MM.1S (cell line): ENCODE measurements around the gene PLEKHD1.

Source experiments
- DNase-seq: peaks from one replicate; pipeline ENCODE4 v3.0.0-alpha.2; 2015
- H2AFZ ChIP-seq: fragments of 300-600 bp; sonication (generic); 2 replicates; pipeline ENCODE4 v1.6.0; 2016; ENCODE audit warnings: antibody characterized with exemption, low read length
- H3F3A ChIP-seq: fragments of 300-600 bp; sonication (generic); 2 replicates; pipeline ENCODE4 v1.6.1; 2016; ENCODE audit warnings: mild to moderate bottlenecking, antibody characterized with exemption, low read length, moderate library complexity, mixed read lengths; ENCODE audit not compliant: insufficient read depth
- H3K27ac ChIP-seq: fragments of 300-600 bp; sonication (generic); 2 replicates; pipeline ENCODE4 v1.5.1; 2016; ENCODE audit warnings: mild to moderate bottlenecking, low read length
- H3K27me3 ChIP-seq: fragments of 300-600 bp; sonication (generic); replicated peaks from 2 replicates; pipeline ENCODE4 v1.6.0; 2016; ENCODE audit warnings: low read length; ENCODE audit not compliant: insufficient read depth
- H3K36me3 ChIP-seq: fragments of 300-600 bp; sonication (generic); replicated peaks from 2 replicates; pipeline ENCODE4 v1.6.1; 2016; ENCODE audit warnings: mild to moderate bottlenecking, low read length, mixed read lengths; ENCODE audit not compliant: insufficient read depth
- H3K4me1 ChIP-seq: fragments of 300-600 bp; sonication (generic); 2 replicates; pipeline ENCODE4 v1.6.1; 2016; ENCODE audit warnings: low read length, mixed read lengths
- H3K4me2 ChIP-seq: fragments of 300-600 bp; sonication (generic); 2 replicates; pipeline ENCODE4 v1.6.0; 2016; ENCODE audit warnings: low read depth, low read length
- H3K4me3 ChIP-seq: fragments of 300-600 bp; sonication (generic); 2 replicates; pipeline ENCODE4 v1.5.1; 2016; ENCODE audit warnings: low read length, mixed read lengths
- H3K79me2 ChIP-seq: fragments of 300-600 bp; sonication (generic); 2 replicates; pipeline ENCODE4 v1.6.1; 2016; ENCODE audit warnings: mixed run types, low read length, mixed read lengths
- H3K9ac ChIP-seq: fragments of 300-600 bp; sonication (generic); 2 replicates; pipeline ENCODE4 v1.6.1; 2016; ENCODE audit warnings: low read length, mixed read lengths
- H3K9me2 ChIP-seq: fragments of 300-600 bp; sonication (generic); replicated peaks from 2 replicates; pipeline ENCODE4 v1.6.1; 2016; ENCODE audit warnings: mild to moderate bottlenecking, low read length, mixed read lengths; ENCODE audit not compliant: insufficient read depth
- H3K9me3 ChIP-seq: fragments of 300-600 bp; sonication (generic); replicated peaks from 2 replicates; pipeline ENCODE4 v1.6.1; 2016; ENCODE audit warnings: mild to moderate bottlenecking, low read length, mixed read lengths; ENCODE audit not compliant: insufficient read depth
- H4K20me1 ChIP-seq: fragments of 300-600 bp; sonication (generic); 2 replicates; pipeline ENCODE4 v1.6.1; 2016; ENCODE audit warnings: mild to moderate bottlenecking, low read length, moderate library complexity, mixed read lengths; ENCODE audit not compliant: insufficient read depth
- EZH2 ChIP-seq: fragments of 300-600 bp; sonication (generic); optimal IDR thresholded peaks from 2 replicates; pipeline ENCODE3; 2017; ENCODE audit warnings: low read depth, mild to moderate bottlenecking, antibody characterized with exemption, low read length, mixed read lengths
- EZH2phosphoT487 ChIP-seq: fragments of 300-600 bp; sonication (generic); IDR thresholded peaks from 2 replicates; pipeline ENCODE4 v1.6.1; 2018; ENCODE audit warnings: antibody characterized with exemption, low read length
- TF ChIP-seq, protein P1 (sequence below): fragments of 300-600 bp; sonication (generic); IDR thresholded peaks from 2 replicates; pipeline ENCODE4 v1.5.1; 2016; ENCODE audit warnings: antibody characterized with exemption, low read length, mixed read lengths

Gene PLEKHD1

DNA sequence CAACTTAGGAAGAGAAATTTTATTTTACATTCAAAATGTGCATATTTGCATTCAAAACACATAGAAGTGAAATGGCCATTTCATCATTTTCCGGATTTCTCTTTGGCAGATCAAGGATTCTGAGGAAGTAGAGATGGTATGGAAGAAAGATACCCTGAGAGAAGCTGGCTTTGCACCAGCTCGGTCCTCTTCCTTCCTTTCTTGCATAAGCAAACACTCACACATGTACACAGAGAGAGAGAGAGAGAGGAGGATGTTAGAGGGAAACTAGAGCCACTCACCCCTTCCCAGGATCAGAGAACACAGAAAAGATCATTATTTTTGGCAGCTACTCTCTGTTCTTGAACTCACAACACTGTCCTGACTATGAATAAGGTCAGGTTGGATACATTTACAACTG, 15.6 kb upstream of the PLEKHD1 start:
- no peak overlapping the region for H3K4me2 ChIP-seq
- no peaks in the 10 kb centered on the region for H3K27me3 ChIP-seq
- no peaks in the 10 kb centered on the region for H3K4me1 ChIP-seq
- no peaks in the 10 kb centered on the region for H4K20me1 ChIP-seq
- no peaks in the 10 kb centered on the region for H3F3A ChIP-seq
- H3K36me3 ChIP-seq, result no peaks in the 10 kb centered on the region
- H2AFZ ChIP-seq, result no peak overlapping the region
- no peak overlapping the region for H3K4me3 ChIP-seq
- H3K9me2 ChIP-seq, result no peaks in the 10 kb centered on the region
- DNase-seq, result no peak
- TF ChIP-seq, protein P1, sequence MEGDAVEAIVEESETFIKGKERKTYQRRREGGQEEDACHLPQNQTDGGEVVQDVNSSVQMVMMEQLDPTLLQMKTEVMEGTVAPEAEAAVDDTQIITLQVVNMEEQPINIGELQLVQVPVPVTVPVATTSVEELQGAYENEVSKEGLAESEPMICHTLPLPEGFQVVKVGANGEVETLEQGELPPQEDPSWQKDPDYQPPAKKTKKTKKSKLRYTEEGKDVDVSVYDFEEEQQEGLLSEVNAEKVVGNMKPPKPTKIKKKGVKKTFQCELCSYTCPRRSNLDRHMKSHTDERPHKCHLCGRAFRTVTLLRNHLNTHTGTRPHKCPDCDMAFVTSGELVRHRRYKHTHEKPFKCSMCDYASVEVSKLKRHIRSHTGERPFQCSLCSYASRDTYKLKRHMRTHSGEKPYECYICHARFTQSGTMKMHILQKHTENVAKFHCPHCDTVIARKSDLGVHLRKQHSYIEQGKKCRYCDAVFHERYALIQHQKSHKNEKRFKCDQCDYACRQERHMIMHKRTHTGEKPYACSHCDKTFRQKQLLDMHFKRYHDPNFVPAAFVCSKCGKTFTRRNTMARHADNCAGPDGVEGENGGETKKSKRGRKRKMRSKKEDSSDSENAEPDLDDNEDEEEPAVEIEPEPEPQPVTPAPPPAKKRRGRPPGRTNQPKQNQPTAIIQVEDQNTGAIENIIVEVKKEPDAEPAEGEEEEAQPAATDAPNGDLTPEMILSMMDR, result no peak
- TF ChIP-seq EZH2phosphoT487, result no peak
- TF ChIP-seq EZH2, result no peak
- H3K9me3 ChIP-seq, result no peaks in the 10 kb centered on the region
- no peak overlapping the region for H3K9ac ChIP-seq
- no peaks in the 10 kb centered on the region for H3K79me2 ChIP-seq
- no peak overlapping the region for H3K27ac ChIP-seq

DNA sequence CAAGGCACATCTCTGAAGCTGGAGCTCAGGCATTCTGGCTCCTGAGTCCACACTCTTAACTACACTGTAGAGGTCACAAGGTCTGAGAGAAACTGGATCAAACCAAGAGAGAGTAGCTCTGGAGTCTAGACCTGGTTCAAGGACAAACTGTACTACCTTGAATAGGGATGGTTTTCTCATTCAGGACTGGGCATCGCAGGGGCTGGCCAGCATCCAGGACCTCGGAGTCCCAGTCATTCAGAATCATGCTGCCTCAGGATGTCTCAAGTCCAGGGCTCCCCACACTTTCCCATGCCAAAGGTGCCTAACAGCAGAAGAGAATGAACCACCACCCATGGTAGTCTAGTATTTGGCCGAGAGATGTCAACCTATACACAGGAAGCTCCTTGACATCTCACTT, 13.1 kb upstream of the PLEKHD1 start:
- Histone ChIP-seq H3K4me2 (no peak overlapping the region), H3K9ac (no peak overlapping the region), H3K27me3 (no peaks in the 10 kb centered on the region), H3K9me3 (no peaks in the 10 kb centered on the region), H3K79me2 (no peaks in the 10 kb centered on the region), H3K36me3 (no peaks in the 10 kb centered on the region), H3K4me1 (no peaks in the 10 kb centered on the region), H3F3A (no peaks in the 10 kb centered on the region), H3K27ac (no peak overlapping the region), H2AFZ (no peak overlapping the region), H3K9me2 (no peaks in the 10 kb centered on the region), H4K20me1 (no peaks in the 10 kb centered on the region), H3K4me3 (no peak overlapping the region)
- TF ChIP-seq, protein P1, result no peak
- TF ChIP-seq EZH2phosphoT487, result no peak
- no peak for DNase-seq

DNA sequence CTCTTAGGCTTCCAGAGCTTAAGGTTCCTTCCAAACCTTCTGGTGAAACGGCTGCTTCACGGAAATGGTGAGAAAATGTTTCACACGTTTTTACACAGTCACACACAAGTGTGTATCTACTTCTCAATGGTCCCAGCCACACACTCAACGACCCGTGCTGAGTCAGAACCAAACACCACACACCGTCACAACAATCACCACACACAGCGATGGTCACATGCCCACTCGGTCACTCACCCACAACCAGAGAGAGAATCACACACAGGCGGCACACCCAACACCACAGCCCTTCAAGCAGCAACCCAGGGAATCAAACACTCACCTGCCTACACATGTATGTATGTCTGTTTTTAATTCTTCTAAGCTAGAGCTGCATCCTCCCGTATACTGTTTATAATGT, 12.6 kb upstream of the PLEKHD1 start:
- Histone ChIP-seq H3K9ac (no peak overlapping the region), H3K27ac (no peak overlapping the region), H3K27me3 (no peaks in the 10 kb centered on the region), H3K4me2 (no peak overlapping the region), H3F3A (no peaks in the 10 kb centered on the region), H3K4me3 (no peak overlapping the region), H3K4me1 (no peaks in the 10 kb centered on the region), H3K79me2 (no peaks in the 10 kb centered on the region), H3K9me2 (no peaks in the 10 kb centered on the region), H3K36me3 (no peaks in the 10 kb centered on the region), H2AFZ (no peak overlapping the region), H3K9me3 (no peaks in the 10 kb centered on the region), H4K20me1 (no peaks in the 10 kb centered on the region)
- DNase-seq, result no peak
- TF ChIP-seq EZH2 (no peak), EZH2phosphoT487 (no peak)
- TF ChIP-seq, protein P1, result no peak

DNA sequence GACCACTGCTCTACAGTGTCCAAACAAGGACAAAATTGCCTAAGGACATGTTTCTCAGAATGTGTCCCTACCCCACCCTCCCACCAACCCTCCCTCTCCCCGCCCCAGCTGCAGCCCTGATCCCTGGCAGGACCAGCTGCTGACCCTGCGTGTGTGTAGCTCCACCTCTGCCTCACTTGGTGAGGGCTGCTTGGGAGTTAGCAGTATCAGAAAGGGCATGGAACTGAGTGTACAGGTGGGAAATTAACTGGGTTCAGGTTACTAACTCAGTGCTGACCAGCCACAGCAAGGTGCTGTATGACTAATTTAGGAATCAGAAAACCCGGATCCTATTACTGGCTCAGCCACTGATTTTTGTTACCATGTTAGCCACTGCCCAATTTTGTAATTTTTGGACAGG, 11.3 kb upstream of the PLEKHD1 start:
- Histone ChIP-seq H3K9me2 (no peaks in the 10 kb centered on the region), H2AFZ (no peak overlapping the region), H3K4me3 (no peak overlapping the region), H3K9me3 (no peaks in the 10 kb centered on the region), H4K20me1 (no peaks in the 10 kb centered on the region), H3F3A (no peaks in the 10 kb centered on the region), H3K4me1 (no peaks in the 10 kb centered on the region), H3K79me2 (no peaks in the 10 kb centered on the region), H3K36me3 (no peaks in the 10 kb centered on the region), H3K4me2 (no peak overlapping the region), H3K27me3 (no peaks in the 10 kb centered on the region), H3K9ac (no peak overlapping the region), H3K27ac (no peak overlapping the region)
- no peak for DNase-seq
- TF ChIP-seq EZH2 (no peak), EZH2phosphoT487 (no peak)
- TF ChIP-seq, protein P1, result no peak
